Measurements from ENCODE around the gene CDC42. TPM values are rescaled to one million over a fixed set of nuclear protein-coding genes. Genes with fewer than 3 reads are reported as not detected.

The CDC42 gene
- total and polyA plus RNA-seq, 10 of the 15 experiments (the other 5 are each of a cell fraction or from before 2014, with no cell fraction given), result 184 to 479 (median 326) TPM

DNA sequence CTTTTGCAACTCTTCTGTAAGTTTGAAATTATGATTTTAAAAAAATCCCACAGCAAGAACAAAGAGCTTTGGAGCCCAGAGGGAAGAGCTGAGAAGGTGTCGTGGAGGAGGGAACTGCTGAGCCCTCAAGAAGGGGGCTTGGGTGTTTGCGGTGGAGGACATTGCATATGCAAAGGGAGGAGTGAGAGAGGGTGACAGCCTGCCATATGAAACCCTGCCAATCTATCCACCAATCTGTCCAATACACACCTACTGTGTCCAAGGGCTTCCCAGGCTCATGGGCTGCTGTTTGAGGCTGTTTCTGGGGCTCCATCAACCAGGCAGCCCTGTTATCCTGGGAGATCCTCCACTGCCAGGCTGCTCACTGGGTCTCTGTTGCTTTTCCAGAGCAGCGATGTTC, 75.2 kb downstream of the CDC42 start:
- BruUV-seq (replicated peaks), result no TSS peak
- 88% methylated on average over 3 of the region's 3 CpGs for WGBS (ENCODE audit: insufficient coverage, insufficient replicate concordance, low lambda C conversion rate, missing lambda C conversion rate)
- H3K27ac ChIP-seq (ENCODE audit: control insufficient read depth, insufficient read depth), result no peak overlapping the region
- no peaks in the 10 kb centered on the region for H3K27me3 ChIP-seq (replicated peaks in 1 of 2; ENCODE audit: control insufficient read depth in 2 of 2, insufficient read depth in 2 of 2, low read length in 1 of 2)
- no peak overlapping the region for H2AFZ ChIP-seq (ENCODE audit: control insufficient read depth, low read depth, low read length)
- SMC1A ChIA-PET (ENCODE audit: uncharacterized antibody, unreplicated experiment), result interaction anchor here (0.7 kb wide), 1 partner anchor 18 kb away, joined by 3 read pairs; no protein-coding TSS in a partner anchor
- H3K9me3 ChIP-seq (replicated peaks; ENCODE audit: control insufficient read depth, insufficient read depth, low read length), result no peaks in the 10 kb centered on the region
- ATAC-seq (no peak), FAIRE-seq (no peak), DNase-seq (ENCODE audit: low read depth, low spot score) (no peak)
- CTCF ChIA-PET, result interaction anchor here (1.1 kb wide), 1 partner anchor 289 kb away, joined by 6 read pairs; no protein-coding TSS in a partner anchor
- POLR2A ChIA-PET, result no interaction called here
- intact Hi-C loops (cut with micrococcal nuclease; ENCODE audit: unreplicated experiment), result no loop called here
- RAD21 ChIA-PET (ENCODE audit: unreplicated experiment), result no interaction called here
- H3K36me3 ChIP-seq (ENCODE audit: control insufficient read depth in 2 of 2, insufficient read depth in 2 of 2, low read length in 1 of 2), result no peaks in the 10 kb centered on the region
- in situ Hi-C loops (cut with MboI), result no loop called here
- H4K20me1 ChIP-seq (ENCODE audit: control insufficient read depth, insufficient read depth), result no peaks in the 10 kb centered on the region
- no peak overlapping the region for H3K4me2 ChIP-seq (ENCODE audit: control insufficient read depth, insufficient read depth)
- no peak overlapping the region for H3K4me3 ChIP-seq
- TF ChIP-seq ZNF24 (IDR thresholded peaks at IDR 0.05) (no peak), ZNF217 (IDR thresholded peaks at IDR 0.05) (no peak), SMC3 (IDR thresholded peaks at IDR 0.05; ENCODE audit: borderline replicate concordance, low read length) (no peak), RUNX3 (IDR thresholded peaks at IDR 0.05; ENCODE audit: low read length) (no peak), CHD1 (IDR thresholded peaks at IDR 0.05; ENCODE audit: low read depth, low read length) (no peak), POLR2AphosphoS5 (IDR thresholded peaks at IDR 0.05; ENCODE audit: low read length) (no peak)
- H3K79me2 ChIP-seq (ENCODE audit: control insufficient read depth, insufficient read depth, low read length), result no peaks in the 10 kb centered on the region
- no peaks in the 10 kb centered on the region for H3K4me1 ChIP-seq (ENCODE audit: control insufficient read depth, insufficient read depth, low read length)
- no peak overlapping the region for H3K9ac ChIP-seq (ENCODE audit: control insufficient read depth, insufficient read depth, low read length)

DNA sequence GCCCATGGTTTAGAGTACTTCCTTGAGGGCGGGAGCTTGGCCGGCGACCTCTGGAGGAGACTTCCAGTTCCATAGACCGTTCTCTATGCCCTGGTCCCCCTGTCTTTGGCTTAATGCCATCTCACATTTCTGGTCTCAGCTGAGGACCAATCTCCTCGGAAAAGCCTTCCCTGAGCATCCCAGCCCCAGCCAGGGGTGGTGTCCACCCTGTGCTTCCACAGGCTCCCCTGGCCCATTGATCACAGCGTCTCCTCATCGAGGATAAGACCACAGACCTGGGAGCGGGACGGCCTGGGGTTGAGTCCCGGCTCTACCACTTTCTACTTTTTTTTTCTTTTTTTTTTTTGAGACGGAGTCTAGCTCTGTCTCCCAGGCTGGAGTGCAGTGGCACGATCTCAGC, 75.9 kb downstream of the CDC42 start:
- in situ Hi-C loops (cut with MboI), result no loop called here
- H3K36me3 ChIP-seq (ENCODE audit: control insufficient read depth in 2 of 2, insufficient read depth in 2 of 2, low read length in 1 of 2), result no peaks in the 10 kb centered on the region
- no TSS peak for BruUV-seq (replicated peaks)
- H3K27me3 ChIP-seq (replicated peaks in 1 of 2; ENCODE audit: control insufficient read depth in 2 of 2, insufficient read depth in 2 of 2, low read length in 1 of 2), result no peaks in the 10 kb centered on the region
- H3K4me2 ChIP-seq (ENCODE audit: control insufficient read depth, insufficient read depth), result no peak overlapping the region
- ATAC-seq, result no peak
- H3K4me1 ChIP-seq (ENCODE audit: control insufficient read depth, insufficient read depth, low read length), result no peaks in the 10 kb centered on the region
- intact Hi-C loops (cut with micrococcal nuclease; ENCODE audit: unreplicated experiment), result no loop called here
- RAD21 ChIA-PET (ENCODE audit: unreplicated experiment), result interaction anchor here (6.5 kb wide), 1 partner anchor 287 kb away, joined by 49 read pairs; no protein-coding TSS in a partner anchor
- H3K4me3 ChIP-seq, result no peak overlapping the region
- H3K27ac ChIP-seq (ENCODE audit: control insufficient read depth, insufficient read depth), result no peak overlapping the region
- SMC1A ChIA-PET (ENCODE audit: uncharacterized antibody, unreplicated experiment), result no interaction called here
- DNase-seq (ENCODE audit: low read depth, low spot score), result no peak
- H3K9ac ChIP-seq (ENCODE audit: control insufficient read depth, insufficient read depth, low read length), result no peak overlapping the region
- FAIRE-seq, result no peak
- POLR2A ChIA-PET, result no interaction called here
- WGBS (ENCODE audit: insufficient coverage, insufficient replicate concordance, low lambda C conversion rate, missing lambda C conversion rate), result 77% methylated on average over 10 of the region's 12 CpGs
- H3K79me2 ChIP-seq (ENCODE audit: control insufficient read depth, insufficient read depth, low read length), result no peaks in the 10 kb centered on the region
- no peaks in the 10 kb centered on the region for H3K9me3 ChIP-seq (replicated peaks; ENCODE audit: control insufficient read depth, insufficient read depth, low read length)
- no peak overlapping the region for H2AFZ ChIP-seq (ENCODE audit: control insufficient read depth, low read depth, low read length)
- CTCF ChIA-PET, result no interaction called here
- H4K20me1 ChIP-seq (ENCODE audit: control insufficient read depth, insufficient read depth), result no peaks in the 10 kb centered on the region
- no peak for TF ChIP-seq ZZZ3 (IDR thresholded peaks at IDR 0.05; ENCODE audit: control insufficient read depth, insufficient read length, low read depth)
- TF ChIP-seq HCFC1 (IDR thresholded peaks at IDR 0.05; ENCODE audit: low read length), result no peak
- TF ChIP-seq EZH2 (IDR thresholded peaks at IDR 0.05; ENCODE audit: borderline replicate concordance, control insufficient read depth, low read depth, low read length), result no peak
- TF ChIP-seq SMC3 (IDR thresholded peaks at IDR 0.05; ENCODE audit: borderline replicate concordance, low read length), result no peak
- no peak for TF ChIP-seq JUNB (IDR thresholded peaks at IDR 0.05)
- no peak for TF ChIP-seq FOS (IDR thresholded peaks at IDR 0.05; ENCODE audit: borderline replicate concordance, extremely low read depth, insufficient read length)
- TF ChIP-seq DPF2 (IDR thresholded peaks at IDR 0.05), result no peak
- TF ChIP-seq, protein P1, sequence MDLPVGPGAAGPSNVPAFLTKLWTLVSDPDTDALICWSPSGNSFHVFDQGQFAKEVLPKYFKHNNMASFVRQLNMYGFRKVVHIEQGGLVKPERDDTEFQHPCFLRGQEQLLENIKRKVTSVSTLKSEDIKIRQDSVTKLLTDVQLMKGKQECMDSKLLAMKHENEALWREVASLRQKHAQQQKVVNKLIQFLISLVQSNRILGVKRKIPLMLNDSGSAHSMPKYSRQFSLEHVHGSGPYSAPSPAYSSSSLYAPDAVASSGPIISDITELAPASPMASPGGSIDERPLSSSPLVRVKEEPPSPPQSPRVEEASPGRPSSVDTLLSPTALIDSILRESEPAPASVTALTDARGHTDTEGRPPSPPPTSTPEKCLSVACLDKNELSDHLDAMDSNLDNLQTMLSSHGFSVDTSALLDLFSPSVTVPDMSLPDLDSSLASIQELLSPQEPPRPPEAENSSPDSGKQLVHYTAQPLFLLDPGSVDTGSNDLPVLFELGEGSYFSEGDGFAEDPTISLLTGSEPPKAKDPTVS (IDR thresholded peaks at IDR 0.05; ENCODE audit: low read depth, low read length), result no peak
- TF ChIP-seq SIX5 (IDR thresholded peaks at IDR 0.05; ENCODE audit: low read depth, low read length, severe bottlenecking), result no peak
- no peak for TF ChIP-seq MYC (IDR thresholded peaks at IDR 0.05; ENCODE audit: insufficient read depth, insufficient read length, insufficient replicate concordance, low read length, severe bottlenecking)
- TF ChIP-seq, protein P2, sequence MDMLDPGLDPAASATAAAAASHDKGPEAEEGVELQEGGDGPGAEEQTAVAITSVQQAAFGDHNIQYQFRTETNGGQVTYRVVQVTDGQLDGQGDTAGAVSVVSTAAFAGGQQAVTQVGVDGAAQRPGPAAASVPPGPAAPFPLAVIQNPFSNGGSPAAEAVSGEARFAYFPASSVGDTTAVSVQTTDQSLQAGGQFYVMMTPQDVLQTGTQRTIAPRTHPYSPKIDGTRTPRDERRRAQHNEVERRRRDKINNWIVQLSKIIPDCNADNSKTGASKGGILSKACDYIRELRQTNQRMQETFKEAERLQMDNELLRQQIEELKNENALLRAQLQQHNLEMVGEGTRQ (IDR thresholded peaks at IDR 0.05; ENCODE audit: borderline replicate concordance, low read depth, low read length), result no peak

Measured in GM12878 (cell line).